NOMO-1 (cell line): ENCODE data around the gene ST3GAL4.

Experiments
- DNase-seq, 2 experiments: peaks; one replicate each; lab custom pipeline; 2025; ENCODE audit not compliant: unreplicated experiment in 2 of 2; lab: John Stamatoyannopoulos, UW

ST3GAL4 gene

GRCh38 chr11:126405374-126405773 lies 49.9 kb downstream of the ST3GAL4 start:
- DNase-seq = no peak

GRCh38 chr11:126405906-126406305 lies 50.4 kb downstream of the ST3GAL4 start:
- no peak for DNase-seq

- DNase-seq = no peak
Observed at GRCh38 chr11:126406368-126406767, 50.9 kb downstream of the ST3GAL4 start.

GRCh38 chr11:126407101-126407521 lies 51.6 kb downstream of the ST3GAL4 start:
- no peak for DNase-seq

- no peak for DNase-seq
Observed at GRCh38 chr11:126407682-126408288, 52.3 kb downstream of the ST3GAL4 start.

- DNase-seq = no peak
Observed at GRCh38 chr11:126408496-126408895, 53.0 kb downstream of the ST3GAL4 start.

- DNase-seq = no peak
Observed at GRCh38 chr11:126408901-126409619, 53.6 kb downstream of the ST3GAL4 start.

- DNase-seq = no peak
Observed at GRCh38 chr11:126409620-126409985, 54.1 kb downstream of the ST3GAL4 start.

GRCh38 chr11:126410649-126411048 lies 55.2 kb downstream of the ST3GAL4 start:
- DNase-seq = no peak

GRCh38 chr11:126411971-126412381 lies 56.5 kb downstream of the ST3GAL4 start:
- DNase-seq = no peak

- DNase-seq = no peak
Observed at GRCh38 chr11:126413426-126413825, 57.9 kb downstream of the ST3GAL4 start.

GRCh38 chr11:126413843-126414405 lies 58.4 kb downstream of the ST3GAL4 start:
- DNase-seq = no peak

- no peak for DNase-seq
Observed at GRCh38 chr11:126414615-126415014, 59.1 kb downstream of the ST3GAL4 start.

- DNase-seq = no peak
Observed at GRCh38 chr11:126415128-126415527, 59.6 kb downstream of the ST3GAL4 start.

- no peak for DNase-seq
Observed at GRCh38 chr11:126415669-126416420, 60.4 kb downstream of the ST3GAL4 start.

GRCh38 chr11:126416542-126417090 lies 61.1 kb downstream of the ST3GAL4 start:
- DNase-seq = no peak

GRCh38 chr11:126417091-126417862 lies 61.8 kb downstream of the ST3GAL4 start:
- no peak for DNase-seq

GRCh38 chr11:126418887-126419286 lies 63.4 kb downstream of the ST3GAL4 start:
- no peak for DNase-seq

GRCh38 chr11:126419801-126420697 lies 64.6 kb downstream of the ST3GAL4 start:
- DNase-seq = peak; percentile 74 to 93
